ENCODE measurements around the gene TPSG1. TPM values are rescaled to one million over a fixed set of nuclear protein-coding genes. Genes with fewer than 3 reads are reported as not detected.
"Not testable (repeated sequence)": the region's sequence is repeated elsewhere in the genome, so short reads cannot be mapped to it uniquely, and the experiment has no call there.

TPSG1 gene
- total and polyA plus RNA-seq, 2 donors, result 0.14 TPM; not detected in 1

GRCh38 chr16:1225728-1226311 is 752 bp upstream of the TPSG1 start:
- not testable (repeated sequence) for H3K4me1 ChIP-seq (ENCODE audit: control insufficient read depth in 2 of 2, insufficient read depth in 2 of 2, low read length in 2 of 2); DNase-seq (ENCODE audit: low read depth in 6 of 9, low spot score in 9 of 9); H3K4me3 ChIP-seq (ENCODE audit: low read length in 2 of 2); H3K9me3 ChIP-seq (ENCODE audit: control insufficient read depth in 2 of 2, insufficient read depth in 1 of 2, low read length in 1 of 2); H3K27me3 ChIP-seq (ENCODE audit: control insufficient read depth in 2 of 2, insufficient read depth in 1 of 2, low read length in 1 of 2); H3K27ac ChIP-seq (ENCODE audit: low read depth in 1 of 2, low read length in 1 of 2); H3K36me3 ChIP-seq (ENCODE audit: control insufficient read depth in 2 of 2, insufficient read depth in 2 of 2, low read length in 1 of 2)
- 77% methylated on average over 24 of the region's 24 CpGs for WGBS

GRCh38 chr16:1224558-1224957 is 510 bp downstream of the TPSG1 start:
- H3K27ac ChIP-seq (ENCODE audit: low read depth in 1 of 2, low read length in 1 of 2), result no peak overlapping the region

GRCh38 chr16:1223355-1224214 is 1.5 kb downstream of the TPSG1 start:
- Histone ChIP-seq H3K4me3 (ENCODE audit: low read length in 2 of 2) (no peak overlapping the region), H3K36me3 (ENCODE audit: control insufficient read depth in 2 of 2, insufficient read depth in 2 of 2, low read length in 1 of 2) (no peaks in the 10 kb centered on the region), H3K27me3 (ENCODE audit: control insufficient read depth in 2 of 2, insufficient read depth in 1 of 2, low read length in 1 of 2) (no peaks in the 10 kb centered on the region), H3K27ac (ENCODE audit: low read depth in 1 of 2, low read length in 1 of 2) (no peak overlapping the region), H3K4me1 (ENCODE audit: control insufficient read depth in 2 of 2, insufficient read depth in 2 of 2, low read length in 2 of 2) (no peaks in the 10 kb centered on the region), H3K9me3 (ENCODE audit: control insufficient read depth in 2 of 2, insufficient read depth in 1 of 2, low read length in 1 of 2) (no peaks in the 10 kb centered on the region)
- DNase-seq (ENCODE audit: low read depth in 6 of 9, low spot score in 9 of 9), result no peak
- WGBS, result 87% methylated on average over 38 of the region's 38 CpGs

More at GRCh38 chr16:1224558-1224957, 510 bp downstream of the TPSG1 start:
- Histone ChIP-seq H3K4me1 (ENCODE audit: control insufficient read depth in 2 of 2, insufficient read depth in 2 of 2, low read length in 2 of 2) (no peaks in the 10 kb centered on the region), H3K27me3 (ENCODE audit: control insufficient read depth in 2 of 2, insufficient read depth in 1 of 2, low read length in 1 of 2) (no peaks in the 10 kb centered on the region), H3K36me3 (ENCODE audit: control insufficient read depth in 2 of 2, insufficient read depth in 2 of 2, low read length in 1 of 2) (no peaks in the 10 kb centered on the region), H3K9me3 (ENCODE audit: control insufficient read depth in 2 of 2, insufficient read depth in 1 of 2, low read length in 1 of 2) (no peaks in the 10 kb centered on the region), H3K4me3 (ENCODE audit: low read length in 2 of 2) (no peak overlapping the region)
- DNase-seq (ENCODE audit: low read depth in 6 of 9, low spot score in 9 of 9), result no peak
- WGBS, result 93% methylated on average over 9 of the region's 9 CpGs

GRCh38 chr16:1222553-1223354 is 2.3 kb downstream of the TPSG1 start:
- Histone ChIP-seq H3K4me1 (ENCODE audit: control insufficient read depth in 2 of 2, insufficient read depth in 2 of 2, low read length in 2 of 2) (no peaks in the 10 kb centered on the region), H3K27ac (ENCODE audit: low read depth in 1 of 2, low read length in 1 of 2) (no peak overlapping the region), H3K9me3 (ENCODE audit: control insufficient read depth in 2 of 2, insufficient read depth in 1 of 2, low read length in 1 of 2) (no peaks in the 10 kb centered on the region), H3K36me3 (ENCODE audit: control insufficient read depth in 2 of 2, insufficient read depth in 2 of 2, low read length in 1 of 2) (no peaks in the 10 kb centered on the region), H3K27me3 (ENCODE audit: control insufficient read depth in 2 of 2, insufficient read depth in 1 of 2, low read length in 1 of 2) (no peaks in the 10 kb centered on the region), H3K4me3 (ENCODE audit: low read length in 2 of 2) (no peak overlapping the region)
- 83% methylated on average over 25 of the region's 25 CpGs for WGBS
- no peak for DNase-seq (ENCODE audit: low read depth in 6 of 9, low spot score in 9 of 9)

DNA sequence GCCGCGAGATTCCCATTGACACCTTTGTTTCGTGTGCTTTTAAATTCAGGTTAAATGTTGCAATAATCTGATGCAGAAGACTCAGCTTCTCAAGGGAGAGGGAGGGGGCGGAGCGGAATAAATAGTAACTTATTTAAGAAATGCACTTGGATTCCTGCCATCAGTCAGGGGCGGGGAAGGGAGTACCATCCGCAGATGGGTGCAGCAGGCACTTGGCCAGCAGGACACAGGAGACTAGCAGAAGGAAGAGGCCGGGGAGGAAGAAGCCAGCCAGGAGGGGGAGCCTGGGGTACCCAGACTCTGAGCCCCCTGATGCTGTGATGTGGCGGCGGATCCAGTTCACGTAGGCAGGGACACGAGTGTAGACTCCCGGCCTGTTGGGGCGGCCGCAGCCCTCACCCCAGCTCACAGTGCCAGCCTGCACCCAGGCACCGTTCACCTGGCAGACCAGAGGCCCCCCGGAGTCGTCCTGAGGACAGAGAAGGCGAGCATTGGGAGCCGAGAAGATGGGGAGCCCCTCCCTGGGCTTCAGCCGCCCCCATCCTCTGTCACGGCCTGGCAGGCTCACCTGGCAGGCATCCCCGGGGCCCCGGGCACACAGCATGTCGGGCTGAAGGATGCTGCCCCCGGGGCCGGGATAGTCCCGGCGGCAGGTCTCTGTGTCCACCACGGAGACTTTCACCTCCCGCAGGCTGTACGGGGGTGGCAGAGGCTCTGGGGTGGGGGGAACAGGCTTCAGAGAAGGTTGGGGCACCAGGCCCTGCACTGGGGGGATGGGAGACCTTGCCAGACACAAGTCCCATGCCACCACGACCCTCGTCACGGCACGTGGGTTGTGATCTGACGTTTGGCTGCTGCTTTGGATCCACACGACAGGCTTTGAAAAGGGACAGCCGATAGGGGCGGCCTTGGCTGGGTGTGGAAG is 3.2 kb downstream of the TPSG1 start:
- H3K9me3 ChIP-seq (ENCODE audit: control insufficient read depth in 2 of 2, insufficient read depth in 1 of 2, low read length in 1 of 2), result no peaks in the 10 kb centered on the region
- WGBS, result 90% methylated on average over 40 of the region's 40 CpGs
- H3K27ac ChIP-seq (ENCODE audit: low read depth in 1 of 2, low read length in 1 of 2), result no peak overlapping the region
- H3K27me3 ChIP-seq (ENCODE audit: control insufficient read depth in 2 of 2, insufficient read depth in 1 of 2, low read length in 1 of 2), result no peaks in the 10 kb centered on the region
- H3K4me3 ChIP-seq (ENCODE audit: low read length in 2 of 2), result no peak overlapping the region
- DNase-seq (ENCODE audit: low read depth in 6 of 9, low spot score in 9 of 9), result no peak
- H3K4me1 ChIP-seq (ENCODE audit: control insufficient read depth in 2 of 2, insufficient read depth in 2 of 2, low read length in 2 of 2), result no peaks in the 10 kb centered on the region
- no peaks in the 10 kb centered on the region for H3K36me3 ChIP-seq (ENCODE audit: control insufficient read depth in 2 of 2, insufficient read depth in 2 of 2, low read length in 1 of 2)

DNA sequence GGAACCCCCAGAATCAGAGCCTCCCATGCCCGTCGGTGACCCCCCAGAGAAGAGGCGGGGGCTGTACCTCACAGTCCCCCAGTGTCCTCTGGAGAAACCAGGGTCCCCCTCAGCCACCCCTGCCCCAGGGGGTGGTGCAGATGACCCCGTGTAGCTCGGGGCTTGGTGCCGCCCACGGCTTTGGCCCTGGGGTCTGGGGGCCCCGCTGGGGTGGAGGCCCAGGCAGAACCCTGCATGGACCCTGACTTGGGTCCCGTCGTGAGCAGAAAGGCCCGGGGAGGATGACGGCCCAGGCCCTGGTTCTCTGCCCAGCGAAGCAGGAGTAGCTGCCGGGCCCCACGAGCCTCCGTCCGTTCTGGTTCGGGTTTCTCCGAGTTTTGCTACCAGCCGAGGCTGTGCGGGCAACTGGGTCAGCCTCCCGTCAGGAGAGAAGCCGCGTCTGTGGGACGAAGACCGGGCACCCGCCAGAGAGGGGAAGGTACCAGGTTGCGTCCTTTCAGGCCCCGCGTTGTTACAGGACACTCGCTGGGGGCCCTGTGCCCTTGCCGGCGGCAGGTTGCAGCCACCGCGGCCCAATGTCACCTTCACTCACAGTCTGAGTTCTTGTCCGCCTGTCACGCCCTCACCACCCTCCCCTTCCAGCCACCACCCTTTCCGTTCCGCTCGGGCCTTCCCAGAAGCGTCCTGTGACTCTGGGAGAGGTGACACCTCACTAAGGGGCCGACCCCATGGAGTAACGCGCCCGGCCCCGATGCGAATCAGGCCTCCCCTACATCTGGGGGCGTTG is 4.0 kb downstream of the TPSG1 start:
- no peak overlapping the region for H3K27ac ChIP-seq (ENCODE audit: low read depth in 1 of 2, low read length in 1 of 2)
- no peak for DNase-seq (ENCODE audit: low read depth in 6 of 9, low spot score in 9 of 9)
- no peaks in the 10 kb centered on the region for H3K9me3 ChIP-seq (ENCODE audit: control insufficient read depth in 2 of 2, insufficient read depth in 1 of 2, low read length in 1 of 2)
- H3K36me3 ChIP-seq (ENCODE audit: control insufficient read depth in 2 of 2, insufficient read depth in 2 of 2, low read length in 1 of 2), result no peaks in the 10 kb centered on the region
- no peaks in the 10 kb centered on the region for H3K27me3 ChIP-seq (ENCODE audit: control insufficient read depth in 2 of 2, insufficient read depth in 1 of 2, low read length in 1 of 2)
- 88% methylated on average over 48 of the region's 48 CpGs for WGBS
- no peaks in the 10 kb centered on the region for H3K4me1 ChIP-seq (ENCODE audit: control insufficient read depth in 2 of 2, insufficient read depth in 2 of 2, low read length in 2 of 2)
- no peak overlapping the region for H3K4me3 ChIP-seq (ENCODE audit: low read length in 2 of 2)

- no peak overlapping the region for H3K27ac ChIP-seq (ENCODE audit: low read depth in 1 of 2, low read length in 1 of 2)
- 94% methylated on average over 55 of the region's 55 CpGs for WGBS
- no peak overlapping the region for H3K4me3 ChIP-seq (ENCODE audit: low read length in 2 of 2)
- no peaks in the 10 kb centered on the region for H3K36me3 ChIP-seq (ENCODE audit: control insufficient read depth in 2 of 2, insufficient read depth in 2 of 2, low read length in 1 of 2)
- H3K9me3 ChIP-seq (ENCODE audit: control insufficient read depth in 2 of 2, insufficient read depth in 1 of 2, low read length in 1 of 2), result no peaks in the 10 kb centered on the region
- no peak for DNase-seq (ENCODE audit: low read depth in 6 of 9, low spot score in 9 of 9)
- H3K27me3 ChIP-seq (ENCODE audit: control insufficient read depth in 2 of 2, insufficient read depth in 1 of 2, low read length in 1 of 2), result no peaks in the 10 kb centered on the region
- no peaks in the 10 kb centered on the region for H3K4me1 ChIP-seq (ENCODE audit: control insufficient read depth in 2 of 2, insufficient read depth in 2 of 2, low read length in 2 of 2)
Measured at GRCh38 chr16:1220098-1220728, 4.9 kb downstream of the TPSG1 start.

Measured in thymus (tissue), 11 donors.